ENCODE results near the gene HOXA7.

HOXA7 gene

GRCh38 chr7:27171325-27171636 lies 14.8 kb upstream of the HOXA7 start:
- H3K27me3 ChIP-seq (ENCODE audit: insufficient read depth, low read length, poor library complexity): peaks cover 7% of the 10 kb centered on the region
- DNase-seq: no peak
- H3K79me2 ChIP-seq (ENCODE audit: insufficient read depth, low read length): no peaks in the 10 kb centered on the region
- H3K9ac ChIP-seq (ENCODE audit: low read depth, low read length): no peak overlapping the region
- H3K27ac ChIP-seq (ENCODE audit: low read length): no peak overlapping the region
- H3K4me3 ChIP-seq (ENCODE audit: low read depth in 1 of 2, low read length in 2 of 2): no peak overlapping the region
- no peaks in the 10 kb centered on the region for H4K20me1 ChIP-seq (ENCODE audit: insufficient read depth, low read length)
- H3K4me1 ChIP-seq (ENCODE audit: insufficient read depth, low read length): no peaks in the 10 kb centered on the region
- no peak overlapping the region for H3K4me2 ChIP-seq (ENCODE audit: insufficient read depth, low read length)
- no peaks in the 10 kb centered on the region for H3K9me3 ChIP-seq (ENCODE audit: insufficient read depth, low read length, severe bottlenecking)
- TF ChIP-seq CTCF (IDR thresholded peaks at IDR 0.05; ENCODE audit: borderline replicate concordance, extremely low read depth, low read length, poor library complexity, severe bottlenecking) (no peak), EZH2 (IDR thresholded peaks at IDR 0.05; ENCODE audit: borderline replicate concordance, low read depth, low read length, severe bottlenecking) (no peak)
- H2AFZ ChIP-seq (ENCODE audit: low read depth, low read length): no peak overlapping the region
- no peaks in the 10 kb centered on the region for H3K36me3 ChIP-seq (ENCODE audit: insufficient read depth, low read length)
- ATAC-seq (ENCODE audit: insufficient read depth, low read depth): no peak

GRCh38 chr7:27170426-27171324 lies 14.2 kb upstream of the HOXA7 start:
- ATAC-seq (ENCODE audit: insufficient read depth, low read depth) (no peak), DNase-seq (no peak)
- no peaks in the 10 kb centered on the region for H3K36me3 ChIP-seq (ENCODE audit: insufficient read depth, low read length)
- H3K4me3 ChIP-seq (ENCODE audit: low read depth in 1 of 2, low read length in 2 of 2): no peak overlapping the region
- no peak overlapping the region for H3K4me2 ChIP-seq (ENCODE audit: insufficient read depth, low read length)
- no peak for TF ChIP-seq EZH2 (IDR thresholded peaks at IDR 0.05; ENCODE audit: borderline replicate concordance, low read depth, low read length, severe bottlenecking)
- no peak for TF ChIP-seq CTCF (IDR thresholded peaks at IDR 0.05; ENCODE audit: borderline replicate concordance, extremely low read depth, low read length, poor library complexity, severe bottlenecking)
- no peaks in the 10 kb centered on the region for H3K79me2 ChIP-seq (ENCODE audit: insufficient read depth, low read length)
- H2AFZ ChIP-seq (ENCODE audit: low read depth, low read length): no peak overlapping the region
- no peaks in the 10 kb centered on the region for H4K20me1 ChIP-seq (ENCODE audit: insufficient read depth, low read length)
- peaks cover 7% of the 10 kb centered on the region for H3K27me3 ChIP-seq (ENCODE audit: insufficient read depth, low read length, poor library complexity)
- no peaks in the 10 kb centered on the region for H3K4me1 ChIP-seq (ENCODE audit: insufficient read depth, low read length)
- H3K9ac ChIP-seq (ENCODE audit: low read depth, low read length): no peak overlapping the region
- H3K27ac ChIP-seq (ENCODE audit: low read length): no peak overlapping the region
- no peaks in the 10 kb centered on the region for H3K9me3 ChIP-seq (ENCODE audit: insufficient read depth, low read length, severe bottlenecking)

GRCh38 chr7:27169658-27170425 lies 13.4 kb upstream of the HOXA7 start:
- Histone ChIP-seq H3K79me2 (ENCODE audit: insufficient read depth, low read length) (no peaks in the 10 kb centered on the region), H3K4me2 (ENCODE audit: insufficient read depth, low read length) (no peak overlapping the region), H3K4me3 (ENCODE audit: low read depth in 1 of 2, low read length in 2 of 2) (no peak overlapping the region), H3K9ac (ENCODE audit: low read depth, low read length) (no peak overlapping the region), H3K4me1 (ENCODE audit: insufficient read depth, low read length) (no peaks in the 10 kb centered on the region), H3K27me3 (ENCODE audit: insufficient read depth, low read length, poor library complexity) (peaks cover 7% of the 10 kb centered on the region), H3K36me3 (ENCODE audit: insufficient read depth, low read length) (no peaks in the 10 kb centered on the region), H3K27ac (ENCODE audit: low read length) (no peak overlapping the region), H2AFZ (ENCODE audit: low read depth, low read length) (no peak overlapping the region), H3K9me3 (ENCODE audit: insufficient read depth, low read length, severe bottlenecking) (no peaks in the 10 kb centered on the region), H4K20me1 (ENCODE audit: insufficient read depth, low read length) (no peaks in the 10 kb centered on the region)
- no peak for TF ChIP-seq EZH2 (IDR thresholded peaks at IDR 0.05; ENCODE audit: borderline replicate concordance, low read depth, low read length, severe bottlenecking)
- no peak for TF ChIP-seq CTCF (IDR thresholded peaks at IDR 0.05; ENCODE audit: borderline replicate concordance, extremely low read depth, low read length, poor library complexity, severe bottlenecking)
- DNase-seq (no peak), ATAC-seq (ENCODE audit: insufficient read depth, low read depth) (no peak)
